C4-2B (cell line): ENCODE measurements around the gene MORN1.

ENCODE experiments used
- ZFX ChIP-seq: fragments of 450-650 bp; IDR thresholded peaks from 2 replicates; pipeline ENCODE4 v1.6.1; 2017
- TF ChIP-seq, protein P1 (sequence below): fragments of 450-650 bp; conservative IDR thresholded peaks from 2 replicates; pipeline ENCODE4 v1.5.1; 2017; ENCODE audit warnings: mild to moderate bottlenecking

GRCh38 chr1:2397007-2397679 lies 5.8 kb upstream of the MORN1 start:
- TF ChIP-seq, protein P1, sequence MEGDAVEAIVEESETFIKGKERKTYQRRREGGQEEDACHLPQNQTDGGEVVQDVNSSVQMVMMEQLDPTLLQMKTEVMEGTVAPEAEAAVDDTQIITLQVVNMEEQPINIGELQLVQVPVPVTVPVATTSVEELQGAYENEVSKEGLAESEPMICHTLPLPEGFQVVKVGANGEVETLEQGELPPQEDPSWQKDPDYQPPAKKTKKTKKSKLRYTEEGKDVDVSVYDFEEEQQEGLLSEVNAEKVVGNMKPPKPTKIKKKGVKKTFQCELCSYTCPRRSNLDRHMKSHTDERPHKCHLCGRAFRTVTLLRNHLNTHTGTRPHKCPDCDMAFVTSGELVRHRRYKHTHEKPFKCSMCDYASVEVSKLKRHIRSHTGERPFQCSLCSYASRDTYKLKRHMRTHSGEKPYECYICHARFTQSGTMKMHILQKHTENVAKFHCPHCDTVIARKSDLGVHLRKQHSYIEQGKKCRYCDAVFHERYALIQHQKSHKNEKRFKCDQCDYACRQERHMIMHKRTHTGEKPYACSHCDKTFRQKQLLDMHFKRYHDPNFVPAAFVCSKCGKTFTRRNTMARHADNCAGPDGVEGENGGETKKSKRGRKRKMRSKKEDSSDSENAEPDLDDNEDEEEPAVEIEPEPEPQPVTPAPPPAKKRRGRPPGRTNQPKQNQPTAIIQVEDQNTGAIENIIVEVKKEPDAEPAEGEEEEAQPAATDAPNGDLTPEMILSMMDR: no peak
- TF ChIP-seq ZFX: no peak
